H54 (cell line): Measurements from ENCODE around the gene CNN1.

Experiments
- DNase-seq: peaks from one replicate; pipeline ENCODE4 v3.0.0; 2011; ENCODE audit warnings: low spot score, mixed read lengths; ENCODE audit not compliant: insufficient read length
- FAIRE-seq: peaks from 3 replicates; lab custom pipeline; 2011; peaks lifted over from hg19 to GRCh38; lab: Jason Lieb, UNC
- POLR2A ChIP-seq: IDR thresholded peaks from 2 replicates; pipeline ENCODE4 v1.6.1; 2011; ENCODE audit warnings: low read depth, mild to moderate bottlenecking, low read length

CNN1 gene

GRCh38 chr19:11538232-11539036 is at the start of gene CNN1:
Gene CNN1, plus strand, starts transcription at chr19:11538851. Its CDS starts 77 bp downstream, at chr19:11538928.
- DNase-seq: no peak
- no peak for TF ChIP-seq POLR2A
- no peak for FAIRE-seq

- TF ChIP-seq POLR2A: no peak
- DNase-seq: no peak
- FAIRE-seq: no peak
Measured at GRCh38 chr19:11489378-11489777, 49.3 kb upstream of the CNN1 start.

GRCh38 chr19:11494634-11495285 is 43.9 kb upstream of the CNN1 start:
- no peak for FAIRE-seq
- TF ChIP-seq POLR2A: no peak
- DNase-seq: no peak

- no peak for DNase-seq
- no peak for FAIRE-seq
- no peak for TF ChIP-seq POLR2A
Measured at GRCh38 chr19:11495481-11495880, 43.2 kb upstream of the CNN1 start.

- FAIRE-seq (no peak), DNase-seq (no peak)
- TF ChIP-seq POLR2A: no peak
Measured at GRCh38 chr19:11495885-11496284, 42.8 kb upstream of the CNN1 start.

- TF ChIP-seq POLR2A: no peak
- FAIRE-seq (no peak), DNase-seq (peak; percentile 90)
Measured at GRCh38 chr19:11496391-11497163, 42.1 kb upstream of the CNN1 start.

- no peak for FAIRE-seq
- DNase-seq: no peak
- TF ChIP-seq POLR2A: no peak
Measured at GRCh38 chr19:11499220-11499726, 39.4 kb upstream of the CNN1 start.

GRCh38 chr19:11499890-11500420 is 38.7 kb upstream of the CNN1 start:
- DNase-seq: no peak
- FAIRE-seq: no peak
- TF ChIP-seq POLR2A: no peak

- no peak for DNase-seq
- no peak for TF ChIP-seq POLR2A
- FAIRE-seq: no peak
Measured at GRCh38 chr19:11504502-11505031, 34.1 kb upstream of the CNN1 start.

GRCh38 chr19:11505032-11505503 is 33.6 kb upstream of the CNN1 start:
- DNase-seq: peak; percentile 93
- FAIRE-seq: peak; percentile 27
- TF ChIP-seq POLR2A: no peak

- DNase-seq (peak; percentile 94), FAIRE-seq (no peak)
- no peak for TF ChIP-seq POLR2A
Measured at GRCh38 chr19:11505504-11506100, 33.0 kb upstream of the CNN1 start, which contains the start of gene ZNF653. Gene ZNF653, minus strand, starts transcription at chr19:11505839. Its CDS starts 53 bp downstream, at chr19:11505786.

GRCh38 chr19:11506101-11506555 is 32.5 kb upstream of the CNN1 start:
- no peak for TF ChIP-seq POLR2A
- no peak for FAIRE-seq
- no peak for DNase-seq

- DNase-seq (no peak), FAIRE-seq (no peak)
- no peak for TF ChIP-seq POLR2A
Measured at GRCh38 chr19:11506967-11507366, 31.7 kb upstream of the CNN1 start.
